ENCODE measurements around the gene NOTUM.
A peak's percentile ranks its signal among the peaks of the same experiment; 100 is the strongest.

The NOTUM gene

GRCh38 chr17:81913394-81914102, 47.4 kb downstream of the NOTUM start:
- peaks cover 41% of the 10 kb centered on the region for H3K4me1 Mint-ChIP-seq (ENCODE audit: low read depth)

GRCh38 chr17:81912441-81913309, 48.3 kb downstream of the NOTUM start:
- Mint-ChIP-seq H3K9me3 (no peaks in the 10 kb centered on the region), H3K27ac (no peak overlapping the region), H3K4me1 (ENCODE audit: low read depth) (peaks cover 37% of the 10 kb centered on the region), H3K36me3 (ENCODE audit: low read depth) (peaks cover 77% of the 10 kb centered on the region), H3K27me3 (no peaks in the 10 kb centered on the region), H3K4me3 (no peak overlapping the region)
- no peak for DNase-seq

More at GRCh38 chr17:81913394-81914102, 47.4 kb downstream of the NOTUM start:
- Mint-ChIP-seq H3K27ac (no peak overlapping the region), H3K4me3 (no peak overlapping the region), H3K27me3 (no peaks in the 10 kb centered on the region), H3K9me3 (no peaks in the 10 kb centered on the region), H3K36me3 (ENCODE audit: low read depth) (peaks cover 71% of the 10 kb centered on the region)
- no peak for DNase-seq

GRCh38 chr17:81911969-81912368, 49.0 kb downstream of the NOTUM start:
- DNase-seq, result no peak
- Mint-ChIP-seq H3K4me3 (peak overlapping the region; percentile 43), H3K27ac (peak overlapping the region; percentile 47), H3K4me1 (ENCODE audit: low read depth) (peaks cover 31% of the 10 kb centered on the region), H3K9me3 (no peaks in the 10 kb centered on the region), H3K36me3 (ENCODE audit: low read depth) (peaks cover 74% of the 10 kb centered on the region), H3K27me3 (no peaks in the 10 kb centered on the region)

- Mint-ChIP-seq H3K4me1 (ENCODE audit: low read depth) (peaks cover 26% of the 10 kb centered on the region), H3K27ac (peak within 1 kb of the TSS; percentile 84), H3K9me3 (no peaks in the 10 kb centered on the region), H3K36me3 (ENCODE audit: low read depth) (peaks cover 76% of the 10 kb centered on the region), H3K27me3 (no peaks in the 10 kb centered on the region), H3K4me3 (peak within 1 kb of the TSS; percentile 84)
- DNase-seq, result peak; percentile 92
These were observed 49.6 kb downstream of the NOTUM start, which contains the start of gene PCYT2 for GRCh38 chr17:81911277-81911961. TSS of gene PCYT2 (minus strand) at chr17:81911399. CDS start at chr17:81911355, 44 bp downstream.

- DNase-seq, result no peak
- Mint-ChIP-seq H3K27ac (peak overlapping the region; percentile 84), H3K4me1 (ENCODE audit: low read depth) (peaks cover 20% of the 10 kb centered on the region), H3K9me3 (no peaks in the 10 kb centered on the region), H3K27me3 (no peaks in the 10 kb centered on the region), H3K36me3 (ENCODE audit: low read depth) (peaks cover 76% of the 10 kb centered on the region), H3K4me3 (peak overlapping the region; percentile 84)
These were observed 50.1 kb downstream of the NOTUM start for GRCh38 chr17:81910840-81911276.

- Mint-ChIP-seq H3K27ac (peak overlapping the region; percentile 84), H3K4me3 (peak overlapping the region; percentile 84), H3K27me3 (no peaks in the 10 kb centered on the region), H3K36me3 (ENCODE audit: low read depth) (peaks cover 72% of the 10 kb centered on the region), H3K9me3 (no peaks in the 10 kb centered on the region), H3K4me1 (ENCODE audit: low read depth) (peaks cover 17% of the 10 kb centered on the region)
- DNase-seq, result no peak
These were observed 50.8 kb downstream of the NOTUM start for GRCh38 chr17:81909966-81910839.

GRCh38 chr17:81909231-81909630, 51.8 kb downstream of the NOTUM start:
- Mint-ChIP-seq H3K27me3 (no peaks in the 10 kb centered on the region), H3K9me3 (no peaks in the 10 kb centered on the region), H3K36me3 (ENCODE audit: low read depth) (peaks cover 70% of the 10 kb centered on the region), H3K4me3 (peak overlapping the region; percentile 84), H3K4me1 (ENCODE audit: low read depth) (peaks cover 14% of the 10 kb centered on the region), H3K27ac (no peak overlapping the region)
- no peak for DNase-seq

- Mint-ChIP-seq H3K27me3 (no peaks in the 10 kb centered on the region), H3K4me1 (ENCODE audit: low read depth) (peaks cover 14% of the 10 kb centered on the region), H3K27ac (no peak overlapping the region), H3K9me3 (no peaks in the 10 kb centered on the region), H3K4me3 (no peak overlapping the region), H3K36me3 (ENCODE audit: low read depth) (peaks cover 68% of the 10 kb centered on the region)
- no peak for DNase-seq
These were observed 52.2 kb downstream of the NOTUM start for GRCh38 chr17:81908793-81909192.

GRCh38 chr17:81907219-81908145, 53.5 kb downstream of the NOTUM start:
- H3K4me1 Mint-ChIP-seq (ENCODE audit: low read depth), result peaks cover 11% of the 10 kb centered on the region
- no peaks in the 10 kb centered on the region for H3K27me3 Mint-ChIP-seq
- H3K36me3 Mint-ChIP-seq (ENCODE audit: low read depth), result peaks cover 58% of the 10 kb centered on the region
- no peaks in the 10 kb centered on the region for H3K9me3 Mint-ChIP-seq
- no peak overlapping the region for H3K4me3 Mint-ChIP-seq
- no peak for DNase-seq
- H3K27ac Mint-ChIP-seq, result no peak overlapping the region

- H3K4me1 Mint-ChIP-seq (ENCODE audit: low read depth), result peaks cover 10% of the 10 kb centered on the region
- no peak for DNase-seq
- no peaks in the 10 kb centered on the region for H3K27me3 Mint-ChIP-seq
- no peak overlapping the region for H3K4me3 Mint-ChIP-seq
- H3K9me3 Mint-ChIP-seq, result no peaks in the 10 kb centered on the region
- no peak overlapping the region for H3K27ac Mint-ChIP-seq
- H3K36me3 Mint-ChIP-seq (ENCODE audit: low read depth), result peaks cover 49% of the 10 kb centered on the region
These were observed 54.3 kb downstream of the NOTUM start for GRCh38 chr17:81906476-81907218.

GRCh38 chr17:81905993-81906392, 55.0 kb downstream of the NOTUM start:
- H3K27ac Mint-ChIP-seq, result no peak overlapping the region
- no peaks in the 10 kb centered on the region for H3K9me3 Mint-ChIP-seq
- H3K4me1 Mint-ChIP-seq (ENCODE audit: low read depth), result peaks cover 10% of the 10 kb centered on the region
- H3K27me3 Mint-ChIP-seq, result peaks cover 6% of the 10 kb centered on the region
- H3K36me3 Mint-ChIP-seq (ENCODE audit: low read depth), result peaks cover 50% of the 10 kb centered on the region
- no peak for DNase-seq
- H3K4me3 Mint-ChIP-seq, result no peak overlapping the region

- no peaks in the 10 kb centered on the region for H3K9me3 Mint-ChIP-seq
- no peak overlapping the region for H3K27ac Mint-ChIP-seq
- peaks cover 12% of the 10 kb centered on the region for H3K27me3 Mint-ChIP-seq
- H3K4me3 Mint-ChIP-seq, result no peak overlapping the region
- H3K36me3 Mint-ChIP-seq (ENCODE audit: low read depth), result peaks cover 54% of the 10 kb centered on the region
- peaks cover 11% of the 10 kb centered on the region for H3K4me1 Mint-ChIP-seq (ENCODE audit: low read depth)
- DNase-seq, result no peak
These were observed 55.5 kb downstream of the NOTUM start for GRCh38 chr17:81905424-81905875.

Measured in activated T-cell treated with anti-CD3 and anti-CD28 coated beads, Interleukin-2, amount 50 U/mL, for 24 hours (primary cell).